HG03159 (cell line): Measurements from ENCODE around the gene OLFM3.

Source experiments
- ATAC-seq: cut with Tn5 transposase; IDR thresholded peaks from one replicate; pipeline ENCODE4 v1.9.1; 2021; ENCODE audit warnings: mild to moderate bottlenecking, moderate library complexity; ENCODE audit not compliant: unreplicated experiment

Gene OLFM3

DNA sequence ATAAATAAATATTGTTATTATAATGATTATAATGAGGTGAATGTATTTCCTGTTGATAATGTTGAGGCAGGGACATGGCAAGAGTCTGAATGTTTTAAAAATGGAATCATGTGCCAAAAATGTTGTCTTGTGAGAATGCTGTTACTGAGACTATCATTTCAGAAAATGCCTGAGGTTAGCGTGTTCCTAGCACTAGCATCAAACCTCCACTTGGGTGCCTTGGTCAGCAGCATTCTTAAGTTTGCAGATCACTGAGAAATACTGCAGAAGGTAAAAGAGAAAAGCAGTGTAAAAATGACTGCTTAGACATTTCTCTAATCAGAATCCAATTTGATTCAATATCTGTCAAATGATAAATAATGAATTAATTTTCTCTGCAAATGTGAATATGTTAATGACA lies 50.8 kb downstream of the OLFM3 start:
- no peak for ATAC-seq

DNA sequence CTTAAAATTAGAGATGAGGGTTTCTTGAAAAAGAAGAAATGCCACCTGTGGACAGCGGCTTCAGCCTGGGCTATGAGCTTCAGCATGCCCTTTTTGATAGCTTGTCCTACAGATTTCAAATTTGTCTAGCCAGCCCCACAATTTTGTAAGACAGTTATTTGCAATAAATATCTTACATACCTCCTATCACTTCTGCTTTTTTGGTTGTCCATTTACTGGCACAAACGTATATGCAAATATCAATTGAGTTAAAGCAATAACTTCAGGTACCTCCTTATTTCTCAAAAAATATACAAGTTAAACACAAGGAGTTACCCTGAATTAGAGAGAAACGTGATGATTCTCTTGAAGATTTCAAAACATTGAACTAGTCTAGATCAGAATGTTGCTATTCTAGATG lies 53.5 kb downstream of the OLFM3 start:
- ATAC-seq = no peak

DNA sequence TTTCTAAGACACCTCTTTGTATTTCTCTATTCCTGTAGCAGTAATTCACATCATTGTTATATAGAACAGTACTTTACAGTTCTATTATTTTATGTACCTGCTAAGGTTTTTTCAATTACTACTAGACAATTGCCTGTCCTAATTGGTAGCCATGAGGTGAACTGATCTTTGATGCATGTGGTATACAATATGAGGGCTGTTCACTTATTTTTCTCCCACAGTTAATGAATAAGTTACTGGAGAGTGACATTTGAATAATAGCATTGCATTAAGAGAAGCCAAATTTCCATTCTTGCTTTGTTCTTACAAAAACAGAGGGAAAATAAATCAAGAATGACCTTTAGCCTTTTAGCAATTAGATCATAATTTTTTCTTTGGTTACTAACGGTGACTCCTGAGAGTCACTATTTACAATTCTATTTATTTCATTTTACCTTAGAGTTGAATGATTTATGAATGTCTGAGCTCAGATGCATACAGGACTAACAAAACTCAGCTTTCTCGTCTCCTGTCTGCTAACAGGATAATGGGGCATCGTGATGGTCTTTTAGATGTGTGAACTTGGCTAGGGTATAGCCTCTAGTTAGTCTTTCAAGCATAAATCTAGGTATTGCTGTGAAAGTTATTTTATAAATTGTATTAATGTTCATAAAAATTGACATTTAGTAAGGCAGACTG lies 54.1 kb downstream of the OLFM3 start:
- no peak for ATAC-seq

DNA sequence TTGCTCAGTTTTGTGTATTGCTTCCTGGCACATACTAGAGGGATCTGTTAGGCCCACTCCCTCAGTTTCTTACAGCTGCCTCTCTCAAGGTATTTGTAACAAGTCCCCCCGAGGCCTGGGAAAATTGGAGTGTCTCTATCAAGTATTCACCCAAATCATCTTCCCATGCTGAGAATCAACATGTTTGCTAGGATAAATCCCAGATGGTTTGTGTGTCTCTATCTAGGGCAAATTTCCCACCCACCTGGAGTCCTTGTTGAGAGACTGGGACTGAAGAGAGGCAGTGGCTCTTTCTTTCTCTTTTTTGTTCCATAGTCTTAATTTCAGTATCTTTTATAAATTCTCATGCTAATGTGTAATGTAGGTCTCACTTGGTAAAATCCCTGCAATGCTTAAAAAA lies 58.0 kb downstream of the OLFM3 start:
- no peak for ATAC-seq

DNA sequence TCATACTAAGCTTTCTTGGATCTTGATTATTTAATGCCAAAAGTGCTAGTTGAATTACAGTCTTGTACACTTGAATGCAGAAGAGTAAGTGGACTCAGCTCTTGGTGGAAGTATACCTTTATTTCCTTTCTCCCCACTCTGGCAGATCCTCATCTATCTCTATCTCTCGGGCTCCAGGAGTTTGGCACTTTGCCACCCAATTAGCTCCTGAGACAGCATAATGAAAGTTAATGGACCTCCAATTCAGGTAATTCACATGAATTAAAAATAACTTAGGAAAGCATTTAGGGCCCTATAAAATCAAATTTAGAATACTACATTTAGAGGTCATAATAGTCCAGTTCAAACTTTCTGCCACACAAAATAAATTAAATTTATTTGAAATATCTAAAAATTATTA lies 67.4 kb downstream of the OLFM3 start:
- ATAC-seq = no peak

DNA sequence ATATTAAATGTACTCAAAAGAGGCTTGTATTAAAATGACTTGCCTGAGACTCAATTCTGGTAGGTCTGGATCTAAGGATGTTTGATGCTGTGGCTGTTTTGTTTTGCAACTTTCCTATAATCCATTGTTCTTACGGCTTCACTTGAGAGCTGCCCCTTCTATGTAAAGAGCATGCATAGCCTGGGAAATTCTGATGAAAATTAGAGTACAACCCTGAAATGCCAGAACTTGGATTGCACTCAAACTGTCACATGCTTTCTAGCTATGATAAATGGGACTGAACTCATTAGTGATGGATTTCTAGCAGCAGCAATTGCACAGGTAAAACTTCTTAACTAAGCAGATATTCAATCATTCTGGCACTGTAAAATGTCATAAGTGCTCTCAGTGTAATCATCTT lies 67.9 kb downstream of the OLFM3 start:
- no peak for ATAC-seq

DNA sequence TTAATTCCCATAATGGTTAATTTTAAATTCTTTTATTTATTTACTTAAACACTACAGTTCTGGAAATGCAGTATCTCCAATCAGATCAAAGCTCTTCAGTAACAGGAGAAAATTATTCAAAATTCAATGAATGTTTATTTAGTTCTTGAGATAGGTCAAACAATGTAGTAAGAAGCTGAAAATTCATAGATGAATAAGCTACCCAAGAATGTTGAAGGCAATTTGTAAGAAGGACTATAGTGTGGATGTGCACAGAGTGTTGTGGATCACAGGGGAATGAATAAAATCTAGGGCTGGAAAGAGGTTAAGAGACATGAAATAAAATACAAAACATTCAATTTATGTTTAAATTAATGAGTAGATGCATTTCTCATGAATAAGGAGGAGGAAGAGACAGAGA lies 72.0 kb downstream of the OLFM3 start:
- no peak for ATAC-seq

DNA sequence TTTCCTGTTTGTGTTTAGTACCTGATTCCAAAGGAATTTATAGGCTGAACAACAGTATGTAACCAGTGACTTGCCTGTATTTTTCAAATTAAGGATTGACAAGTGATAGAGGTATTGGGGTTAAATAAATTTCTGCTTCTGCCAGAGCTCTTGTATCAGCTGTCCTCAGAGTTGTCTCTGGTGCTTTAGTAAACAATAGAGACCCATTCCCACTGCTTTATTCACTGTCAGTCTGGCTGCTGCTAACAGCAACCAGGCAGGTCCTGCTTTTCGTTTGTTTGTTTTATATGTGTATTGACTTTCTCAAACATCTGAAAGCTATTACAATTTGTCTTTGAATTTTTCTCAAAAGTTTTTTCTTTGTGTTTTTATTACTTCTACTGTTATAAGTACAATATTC lies 76.1 kb downstream of the OLFM3 start:
- ATAC-seq = no peak

DNA sequence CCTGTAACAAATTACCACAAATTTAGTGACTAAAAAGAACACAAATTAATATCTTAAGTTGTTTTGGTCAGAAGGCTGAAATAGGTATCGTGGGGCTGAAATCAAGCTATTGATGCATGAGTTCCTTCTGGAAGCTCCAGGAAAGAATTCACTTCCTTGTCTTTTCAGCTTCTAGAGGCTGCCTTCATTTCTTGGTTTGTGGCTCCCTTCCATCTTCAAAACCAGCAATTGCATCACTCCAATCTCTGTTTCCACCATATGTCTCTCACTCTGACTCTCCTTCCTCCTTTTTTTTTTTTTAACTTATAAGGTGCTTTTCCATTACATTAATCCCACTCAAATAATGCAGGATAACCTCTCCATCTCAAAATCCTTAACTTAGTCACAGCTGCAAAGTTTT lies 78.4 kb downstream of the OLFM3 start:
- ATAC-seq = no peak

DNA sequence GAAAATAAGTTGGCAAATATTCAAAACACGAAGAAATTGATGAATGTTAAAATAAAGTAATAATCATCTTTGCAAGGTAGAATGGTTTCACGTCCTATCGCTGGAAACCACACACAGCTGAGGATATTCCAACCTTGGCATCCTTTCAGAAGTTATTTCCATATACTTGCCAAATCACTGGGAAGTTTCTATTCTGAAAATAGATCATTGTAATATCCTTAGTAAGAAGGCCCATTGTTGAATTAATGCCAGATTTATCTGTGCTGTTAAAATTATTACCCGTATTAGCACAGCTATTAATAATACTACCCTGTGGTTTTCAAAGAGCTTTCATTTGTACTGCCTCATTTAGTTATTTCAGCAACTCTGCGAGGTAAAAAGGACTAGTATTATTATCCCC lies 81.1 kb downstream of the OLFM3 start:
- no peak for ATAC-seq

DNA sequence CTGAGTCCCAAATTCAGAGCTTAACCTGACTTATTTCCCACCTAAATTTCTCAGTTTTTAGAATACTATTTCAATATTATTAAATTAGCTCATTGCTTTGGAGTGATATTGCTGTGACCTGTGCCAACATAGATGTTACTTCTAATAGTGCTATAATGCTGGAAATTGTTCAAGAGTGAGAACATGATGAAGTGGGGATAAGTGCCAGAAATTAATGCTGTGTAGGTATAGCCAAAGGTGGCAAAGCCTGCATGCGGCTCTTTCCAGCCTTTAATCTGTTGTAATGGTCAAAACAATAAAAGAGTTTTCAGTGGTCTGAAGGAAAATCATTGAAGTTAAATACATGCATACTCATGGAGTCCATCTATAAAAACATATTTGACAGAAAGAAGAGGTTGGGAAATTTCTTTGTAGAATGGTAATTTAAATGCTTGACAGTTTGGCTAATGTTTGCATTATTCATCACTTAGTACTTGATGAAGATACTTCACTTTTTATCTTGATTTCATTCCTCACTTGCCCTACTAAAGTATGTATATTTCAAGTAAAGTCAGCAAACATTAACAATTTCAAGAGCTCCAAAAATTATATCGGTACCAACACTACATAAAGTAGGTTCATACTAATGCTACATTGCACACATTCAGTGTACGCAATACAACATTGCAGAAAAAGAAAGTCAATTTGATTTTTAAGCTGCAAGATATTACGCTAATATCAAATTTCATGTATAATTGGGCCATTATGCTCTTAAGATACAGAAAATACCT lies 82.1 kb downstream of the OLFM3 start:
- ATAC-seq = no peak

DNA sequence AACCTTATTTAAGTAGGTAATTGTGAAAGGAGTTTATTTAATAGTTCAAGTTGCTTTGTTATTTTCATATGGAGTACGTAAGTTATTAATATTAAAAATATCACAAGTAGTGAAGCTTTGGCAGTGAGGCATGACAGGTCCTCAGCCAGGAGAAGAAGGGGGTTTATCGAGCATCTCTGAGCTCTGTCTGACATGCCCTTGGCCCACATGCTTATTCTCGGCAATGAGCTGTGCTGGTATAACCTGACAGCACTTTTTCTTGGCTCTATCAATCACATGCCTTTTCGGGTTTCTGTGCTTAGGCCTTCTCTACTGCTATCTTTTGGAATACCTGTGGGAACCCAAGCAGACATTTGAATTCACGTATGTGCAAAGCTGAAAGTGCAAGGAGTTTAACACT lies 84.8 kb downstream of the OLFM3 start:
- no peak for ATAC-seq

DNA sequence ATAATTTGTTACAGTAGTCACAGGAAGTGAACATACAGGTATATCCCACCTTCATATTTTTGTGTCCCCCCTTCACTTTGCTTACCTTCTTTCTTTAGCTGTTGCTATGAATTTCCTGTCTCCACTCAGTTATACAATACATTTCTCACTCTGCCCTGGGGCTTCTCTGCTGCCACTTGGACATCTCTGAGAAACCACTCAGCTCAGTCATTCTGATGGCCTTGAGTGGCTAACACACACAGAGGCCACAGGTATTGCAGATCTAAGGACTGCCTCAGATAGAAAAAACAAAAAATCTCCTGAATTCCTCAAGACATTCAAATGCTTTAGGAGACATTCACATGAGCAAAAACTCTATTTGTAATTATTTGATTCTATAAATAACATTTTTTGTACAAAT lies 87.7 kb downstream of the OLFM3 start:
- no peak for ATAC-seq

DNA sequence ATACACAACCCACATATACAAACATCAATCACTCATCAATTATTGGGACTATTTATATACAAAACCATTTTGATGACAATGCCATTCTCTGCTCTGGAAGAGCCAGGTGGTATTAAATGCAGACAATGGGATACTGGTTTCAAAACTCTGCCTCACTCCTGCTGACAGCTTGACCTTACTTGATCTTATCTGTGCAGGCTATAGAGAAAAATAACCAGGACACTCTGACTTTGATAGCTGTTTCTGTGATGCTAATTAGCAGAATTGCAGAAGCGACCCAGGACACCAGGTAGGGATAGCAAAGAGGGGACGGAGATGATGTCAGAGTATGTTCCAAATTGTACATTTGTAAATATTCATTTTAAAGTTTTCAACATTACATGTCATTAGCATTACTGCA lies 89.5 kb downstream of the OLFM3 start:
- no peak for ATAC-seq

DNA sequence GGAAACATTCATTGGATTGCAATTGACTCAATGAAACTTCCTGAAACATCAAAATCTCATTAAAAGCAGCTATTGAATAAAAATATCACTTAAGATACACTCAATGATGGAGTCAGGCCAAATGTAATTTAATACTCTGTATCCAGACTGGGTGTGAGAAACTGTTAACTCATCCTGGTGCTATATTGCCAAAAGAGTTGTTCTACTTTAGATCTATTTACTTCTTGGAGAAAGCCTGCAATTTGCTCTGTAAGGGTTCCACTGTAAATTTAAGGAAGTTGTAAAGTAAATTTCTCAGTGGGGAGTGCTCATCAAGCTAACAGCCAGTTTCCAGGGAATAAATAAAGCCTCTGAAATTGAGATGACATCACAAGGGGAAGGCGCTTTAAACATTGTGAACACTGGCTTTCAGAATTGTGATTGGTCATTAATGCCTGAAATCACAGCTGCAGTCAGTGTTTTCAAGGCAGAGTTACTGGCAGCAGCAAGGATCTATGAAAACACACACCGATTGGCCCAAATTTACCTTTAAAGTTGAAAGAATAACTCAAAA lies 91.4 kb downstream of the OLFM3 start:
- no peak for ATAC-seq

DNA sequence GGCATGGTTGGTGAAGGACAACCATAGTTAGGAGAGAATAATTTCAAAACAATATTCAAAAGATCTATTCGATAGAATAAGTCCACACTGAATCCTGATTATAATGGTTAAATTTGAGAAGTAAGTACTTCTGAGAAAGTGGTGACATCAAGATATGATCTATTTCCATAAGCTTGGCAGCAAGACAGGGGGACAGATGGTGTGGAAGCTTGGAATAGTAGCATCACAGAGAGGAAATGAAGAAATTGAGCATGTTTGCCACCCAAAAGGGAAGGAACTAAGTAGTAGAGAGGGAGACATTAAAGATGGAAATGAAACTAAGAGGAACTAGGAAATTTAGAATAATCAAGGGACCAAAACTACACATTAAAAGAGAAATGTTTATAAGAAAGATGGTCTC lies 94.5 kb downstream of the OLFM3 start:
- no peak for ATAC-seq

DNA sequence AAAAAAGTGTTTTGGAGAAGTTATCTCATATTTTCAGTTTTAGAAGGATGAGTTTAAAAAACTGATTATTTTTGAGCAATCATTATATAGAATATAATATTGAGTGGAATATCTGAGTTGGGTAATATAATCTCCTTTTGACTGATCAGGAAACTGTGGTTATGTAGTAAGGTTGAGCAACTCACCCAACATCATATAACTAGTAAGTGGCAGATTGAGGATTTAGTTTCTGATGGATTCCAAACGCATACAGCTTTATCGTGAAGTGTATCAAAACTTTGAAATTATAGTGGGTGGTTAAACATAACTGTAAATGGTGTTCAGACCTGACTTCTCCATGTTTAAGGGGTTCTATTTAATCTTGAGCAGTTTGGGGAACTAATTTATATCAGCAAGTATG lies 98.6 kb downstream of the OLFM3 start:
- no peak for ATAC-seq

DNA sequence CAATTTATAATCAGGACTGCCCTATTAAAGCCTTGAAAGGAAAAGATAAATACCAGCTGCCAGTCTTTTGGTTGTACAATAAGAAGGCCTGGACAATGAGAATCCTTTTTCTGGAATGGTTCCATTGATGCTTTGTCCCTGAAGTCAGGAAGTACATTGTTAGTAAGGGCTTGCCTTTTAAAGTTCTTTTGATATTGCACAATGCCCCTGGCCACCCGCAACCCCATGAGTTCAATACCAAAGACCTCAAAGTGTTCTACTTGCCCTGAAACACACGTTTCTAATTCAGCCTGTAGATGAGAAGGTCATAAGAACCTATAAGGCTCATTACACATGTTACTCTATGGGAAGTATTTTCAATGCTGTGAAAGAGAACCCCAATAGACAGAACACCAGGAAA lies 112.1 kb downstream of the OLFM3 start:
- ATAC-seq = no peak

DNA sequence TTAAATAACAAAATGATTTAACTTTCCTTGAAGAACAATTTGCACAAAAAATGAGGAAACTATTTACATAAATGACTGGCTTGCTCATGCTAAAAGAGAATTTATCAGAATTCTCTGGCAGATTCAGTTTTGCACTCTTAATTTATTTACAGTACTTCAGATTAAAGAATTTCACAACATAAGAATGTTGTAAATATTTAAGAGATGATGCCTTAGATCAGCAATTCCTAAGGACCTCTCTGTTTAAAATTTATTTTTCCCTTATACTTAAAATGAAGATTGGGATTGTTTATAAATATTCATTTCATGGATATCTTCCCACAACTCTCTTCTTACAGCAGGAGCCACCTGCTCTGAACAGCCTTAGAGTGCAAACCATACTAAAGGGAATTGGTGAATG lies 120.8 kb downstream of the OLFM3 start:
- no peak for ATAC-seq

DNA sequence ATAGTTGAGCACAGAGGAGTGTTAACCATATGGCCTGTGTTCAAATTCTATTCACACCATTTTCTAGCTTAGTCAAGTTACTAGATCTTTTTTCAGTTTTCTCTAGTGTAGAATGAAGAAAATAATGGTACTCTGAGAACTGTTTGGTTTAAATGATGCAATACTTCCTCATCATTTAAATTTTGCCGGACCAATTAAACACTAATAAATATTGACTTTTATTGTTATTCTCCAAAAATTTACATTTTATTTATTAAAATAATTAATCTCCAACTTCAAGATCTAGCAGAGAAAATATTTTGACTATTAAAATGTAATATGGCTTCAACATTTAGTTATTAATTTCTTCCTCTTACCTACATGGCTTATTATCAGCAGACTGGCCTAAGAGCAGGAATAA lies 123.1 kb downstream of the OLFM3 start:
- ATAC-seq = no peak

DNA sequence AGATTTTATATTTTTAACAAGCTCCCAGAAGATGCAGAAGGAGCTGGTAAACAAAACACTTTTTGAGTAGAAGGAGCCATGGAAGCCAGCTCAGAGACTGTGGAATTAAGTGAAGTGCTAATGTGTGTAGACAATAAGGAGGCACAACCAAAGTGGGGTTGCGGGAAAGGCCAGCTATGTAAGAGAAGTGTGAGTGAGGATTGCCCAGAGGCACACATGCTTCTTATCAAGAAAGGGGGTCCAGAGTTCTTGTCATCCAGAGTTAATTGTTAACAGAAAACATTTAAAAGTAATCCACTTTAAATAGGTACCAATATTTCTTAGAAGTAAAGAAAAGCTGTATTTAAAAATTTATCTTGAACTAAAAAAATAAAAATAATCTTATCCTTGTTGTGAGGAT lies 136.8 kb downstream of the OLFM3 start:
- ATAC-seq = no peak

DNA sequence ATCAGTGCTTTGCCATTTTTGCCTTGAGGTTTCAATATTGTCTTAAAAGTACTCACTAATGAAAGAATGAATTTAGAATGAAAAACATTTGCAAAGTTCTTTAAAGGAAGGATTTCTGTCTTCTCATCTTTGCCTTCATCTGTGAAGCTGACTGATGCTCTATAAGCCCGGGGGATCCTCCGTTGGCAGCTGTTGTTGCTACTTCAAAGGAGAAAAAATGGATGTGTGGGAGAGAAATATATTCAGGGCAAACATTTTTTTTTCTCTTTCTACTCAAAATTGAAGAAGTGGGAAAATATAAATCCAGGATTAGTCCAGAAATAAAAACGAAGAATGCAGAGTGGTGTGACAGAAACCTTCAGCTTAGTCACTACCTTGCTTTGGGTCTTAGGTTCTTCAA lies 142.5 kb downstream of the OLFM3 start:
- ATAC-seq = no peak

DNA sequence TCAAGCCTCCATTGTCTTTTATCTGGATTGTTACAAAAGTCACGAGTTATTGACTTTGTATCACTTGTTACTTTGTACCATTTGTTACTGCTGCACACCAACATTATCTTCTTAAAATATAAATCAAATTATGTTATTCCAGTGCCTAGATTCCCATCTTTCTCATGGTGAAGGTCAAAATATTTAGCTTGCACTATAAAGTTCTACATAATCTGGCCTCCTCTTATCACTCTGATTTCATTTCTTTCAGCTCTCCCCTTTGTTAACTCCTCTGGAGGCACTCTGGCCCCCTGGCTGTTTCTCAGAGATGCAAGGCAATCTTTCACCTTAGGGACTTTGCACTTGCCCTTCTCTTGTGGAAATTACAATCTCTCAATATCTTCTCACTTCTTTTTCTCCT lies 143.8 kb downstream of the OLFM3 start:
- no peak for ATAC-seq
